ENCODE data around the gene PRAMEF11. TPM values are rescaled to one million over a fixed set of nuclear protein-coding genes. Genes with fewer than 3 reads are reported as not detected.
"Not testable (repeated sequence)": the region's sequence is repeated elsewhere in the genome, so short reads cannot be mapped to it uniquely, and the experiment has no call there.

The PRAMEF11 gene
- total RNA-seq (2021) (not detected in 2 replicates), Bru-seq, nascent RNA (not detected), BruChase-seq, experiment 1, labeled RNA remaining after a 2-hour chase (not detected), BruChase-seq, experiment 2, labeled RNA remaining after a 6-hour chase (not detected)
- long read RNA-seq = 0 reads

GRCh38 chr1:12831310-12831709 is at the start of gene PRAMEF11:
TSS of gene PRAMEF11 (minus strand) at chr1:12831410. CDS start at chr1:12828789, 2,621 bp downstream.
- BruUV-seq (replicated peaks) = not testable (repeated sequence)

DNA sequence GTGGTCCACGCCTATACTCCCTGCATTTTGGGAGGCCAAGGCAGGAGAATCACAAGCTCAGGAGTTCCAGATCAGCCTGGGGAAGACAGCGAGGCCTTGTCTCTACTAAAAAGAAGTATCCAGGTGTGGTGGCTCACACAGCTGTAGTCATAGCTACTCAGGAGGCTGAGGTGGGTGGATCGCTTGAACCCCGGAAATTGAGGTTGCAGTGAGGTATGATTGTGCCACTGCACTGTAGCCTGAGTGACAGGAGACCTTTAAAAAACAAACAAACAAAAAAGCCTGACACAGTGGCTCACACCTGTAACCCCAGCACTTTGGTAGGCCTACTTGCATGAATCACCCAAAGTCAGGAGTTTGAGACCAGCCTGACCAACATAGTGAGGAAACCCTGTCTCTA is 47.2 kb upstream of the PRAMEF11 start:
- H3K27ac ChIP-seq; H3K79me2 ChIP-seq (ENCODE audit: low read depth); POLR2A ChIA-PET (ENCODE audit: unreplicated experiment); H3K9me3 ChIP-seq (ENCODE audit: insufficient read depth, low read depth); H3K27me3 ChIP-seq (ENCODE audit: insufficient read depth, low read depth); BruUV-seq (replicated peaks); H3K4me1 ChIP-seq (replicated peaks; ENCODE audit: insufficient read depth); CTCF ChIA-PET; H3K4me3 ChIP-seq; H3K4me2 ChIP-seq; intact Hi-C loops (cut with micrococcal nuclease; ENCODE audit: unreplicated experiment); H2AFZ ChIP-seq; H3K9me2 ChIP-seq (ENCODE audit: insufficient read depth); DNase-seq; H3K36me3 ChIP-seq (ENCODE audit: low read depth); H4K20me1 ChIP-seq (ENCODE audit: insufficient read depth); H3F3A ChIP-seq (ENCODE audit: insufficient read depth, low read depth): not testable (repeated sequence)

More at GRCh38 chr1:12831310-12831709, at the start of gene PRAMEF11:
- H3K79me2 ChIP-seq (ENCODE audit: low read depth); H3F3A ChIP-seq (ENCODE audit: insufficient read depth, low read depth); H3K4me2 ChIP-seq; intact Hi-C loops (cut with micrococcal nuclease; ENCODE audit: unreplicated experiment); H3K36me3 ChIP-seq (ENCODE audit: low read depth); H3K9me3 ChIP-seq (ENCODE audit: insufficient read depth, low read depth); H2AFZ ChIP-seq; DNase-seq; H4K20me1 ChIP-seq (ENCODE audit: insufficient read depth); H3K9me2 ChIP-seq (ENCODE audit: insufficient read depth); H3K4me3 ChIP-seq; CTCF ChIA-PET; POLR2A ChIA-PET (ENCODE audit: unreplicated experiment); H3K27me3 ChIP-seq (ENCODE audit: insufficient read depth, low read depth); H3K27ac ChIP-seq; H3K4me1 ChIP-seq (replicated peaks; ENCODE audit: insufficient read depth): not testable (repeated sequence)

GRCh38 chr1:12863131-12863880 is 32.1 kb upstream of the PRAMEF11 start:
- H4K20me1 ChIP-seq (ENCODE audit: insufficient read depth); H3K79me2 ChIP-seq (ENCODE audit: low read depth); H2AFZ ChIP-seq; BruUV-seq (replicated peaks); CTCF ChIA-PET; H3K27me3 ChIP-seq (ENCODE audit: insufficient read depth, low read depth); H3K9me2 ChIP-seq (ENCODE audit: insufficient read depth); H3K4me1 ChIP-seq (replicated peaks; ENCODE audit: insufficient read depth); intact Hi-C loops (cut with micrococcal nuclease; ENCODE audit: unreplicated experiment); H3F3A ChIP-seq (ENCODE audit: insufficient read depth, low read depth); H3K4me2 ChIP-seq; H3K36me3 ChIP-seq (ENCODE audit: low read depth); H3K4me3 ChIP-seq; POLR2A ChIA-PET (ENCODE audit: unreplicated experiment); H3K9me3 ChIP-seq (ENCODE audit: insufficient read depth, low read depth); H3K27ac ChIP-seq; DNase-seq: not testable (repeated sequence)

- H3F3A ChIP-seq (ENCODE audit: insufficient read depth, low read depth); H3K4me2 ChIP-seq; CTCF ChIA-PET; H3K9me2 ChIP-seq (ENCODE audit: insufficient read depth); H3K79me2 ChIP-seq (ENCODE audit: low read depth); H2AFZ ChIP-seq; BruUV-seq (replicated peaks); H3K27ac ChIP-seq; H4K20me1 ChIP-seq (ENCODE audit: insufficient read depth); H3K4me1 ChIP-seq (replicated peaks; ENCODE audit: insufficient read depth); DNase-seq; H3K4me3 ChIP-seq; H3K9me3 ChIP-seq (ENCODE audit: insufficient read depth, low read depth); H3K27me3 ChIP-seq (ENCODE audit: insufficient read depth, low read depth); POLR2A ChIA-PET (ENCODE audit: unreplicated experiment); H3K36me3 ChIP-seq (ENCODE audit: low read depth); intact Hi-C loops (cut with micrococcal nuclease; ENCODE audit: unreplicated experiment): not testable (repeated sequence)
Measured at GRCh38 chr1:12856786-12857185, 25.6 kb upstream of the PRAMEF11 start, which contains the start of gene PRAMEF2. TSS of gene PRAMEF2 (plus strand) at chr1:12857086. CDS start at chr1:12859010, 1,924 bp downstream.

GRCh38 chr1:12851779-12852178 is 20.6 kb upstream of the PRAMEF11 start:
- H3K9me2 ChIP-seq (ENCODE audit: insufficient read depth) = no peaks in the 10 kb centered on the region
- no TSS peak for BruUV-seq (replicated peaks)
- no peaks in the 10 kb centered on the region for H3K9me3 ChIP-seq (ENCODE audit: insufficient read depth, low read depth)
- intact Hi-C loops (cut with micrococcal nuclease; ENCODE audit: unreplicated experiment) = no loop called here
- H3K4me2 ChIP-seq = no peak overlapping the region
- H3F3A ChIP-seq (ENCODE audit: insufficient read depth, low read depth) = no peaks in the 10 kb centered on the region
- H3K4me1 ChIP-seq (replicated peaks; ENCODE audit: insufficient read depth) = no peaks in the 10 kb centered on the region
- no peak overlapping the region for H2AFZ ChIP-seq
- POLR2A ChIA-PET (ENCODE audit: unreplicated experiment) = no interaction called here
- no peaks in the 10 kb centered on the region for H4K20me1 ChIP-seq (ENCODE audit: insufficient read depth)
- H3K36me3 ChIP-seq (ENCODE audit: low read depth) = no peaks in the 10 kb centered on the region
- peaks cover 5% of the 10 kb centered on the region; the same call in 1 of the 2 replicates for H3K27me3 ChIP-seq (ENCODE audit: insufficient read depth, low read depth)
- CTCF ChIA-PET = no interaction called here
- no peak overlapping the region for H3K4me3 ChIP-seq
- no peak for TF ChIP-seq CTCF (conservative IDR thresholded peaks at IDR 0.05)
- no peak for TF ChIP-seq EZH2 (IDR thresholded peaks at IDR 0.05; ENCODE audit: low read depth)
- H3K79me2 ChIP-seq (ENCODE audit: low read depth) = no peaks in the 10 kb centered on the region
- no peak overlapping the region for H3K27ac ChIP-seq
- no peak for DNase-seq

GRCh38 chr1:12848620-12849019 is 17.4 kb upstream of the PRAMEF11 start, which contains the start of gene HNRNPCL1:
TSS of gene HNRNPCL1 (minus strand) at chr1:12848720. CDS start at chr1:12848289, 431 bp downstream.
- H2AFZ ChIP-seq; H3K27me3 ChIP-seq (ENCODE audit: insufficient read depth, low read depth); BruUV-seq (replicated peaks); CTCF ChIA-PET; H3F3A ChIP-seq (ENCODE audit: insufficient read depth, low read depth); H3K36me3 ChIP-seq (ENCODE audit: low read depth); POLR2A ChIA-PET (ENCODE audit: unreplicated experiment); DNase-seq; H3K79me2 ChIP-seq (ENCODE audit: low read depth); H3K9me2 ChIP-seq (ENCODE audit: insufficient read depth); H3K4me2 ChIP-seq; H3K4me1 ChIP-seq (replicated peaks; ENCODE audit: insufficient read depth); H4K20me1 ChIP-seq (ENCODE audit: insufficient read depth); H3K9me3 ChIP-seq (ENCODE audit: insufficient read depth, low read depth); intact Hi-C loops (cut with micrococcal nuclease; ENCODE audit: unreplicated experiment); H3K27ac ChIP-seq; H3K4me3 ChIP-seq: not testable (repeated sequence)

Measured in PC-9 (cell line).